T-helper 22 cell (primary cell): ENCODE results near the gene HNRNPA3.
"Not testable (repeated sequence)": the region's sequence is repeated elsewhere in the genome, so short reads cannot be mapped to it uniquely, and the experiment has no call there.

Experiments
- DNase-seq: peaks from one replicate; pipeline ENCODE4 v3.0.0-alpha.2; 2020; ENCODE audit warnings: low read depth

The HNRNPA3 gene

GRCh38 chr2:177234267-177234666 is 21.7 kb downstream of the HNRNPA3 start:
- no peak for DNase-seq

DNA sequence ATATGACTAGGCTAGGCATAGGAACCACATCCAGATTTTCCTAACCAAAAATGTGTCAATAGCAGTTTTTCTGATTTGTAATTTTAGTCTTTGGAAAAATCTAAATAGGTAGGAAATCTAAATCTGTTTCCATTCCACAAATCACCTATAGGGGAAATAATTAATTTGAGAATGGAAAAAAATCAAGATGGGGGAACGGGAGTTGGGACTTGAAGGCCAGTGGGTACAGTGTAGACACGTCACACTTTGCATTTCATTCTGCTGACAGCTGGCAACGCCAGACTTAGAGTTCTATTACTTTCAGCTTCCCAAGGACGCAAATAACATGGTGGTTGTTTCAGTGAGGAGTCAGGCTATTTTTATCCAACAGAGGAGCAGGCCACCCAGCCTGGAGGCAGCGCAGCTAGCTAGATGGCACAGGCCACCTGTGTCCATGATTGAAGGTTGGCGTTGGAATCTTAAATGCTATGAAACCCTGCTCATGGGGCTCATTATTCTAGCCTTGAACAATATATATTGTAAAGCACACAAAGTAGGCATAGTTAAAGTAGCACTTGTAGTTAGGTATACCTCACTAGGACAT is 23.4 kb downstream of the HNRNPA3 start:
- no peak for DNase-seq

GRCh38 chr2:177237932-177238331 is 25.3 kb downstream of the HNRNPA3 start:
- DNase-seq: no peak

DNA sequence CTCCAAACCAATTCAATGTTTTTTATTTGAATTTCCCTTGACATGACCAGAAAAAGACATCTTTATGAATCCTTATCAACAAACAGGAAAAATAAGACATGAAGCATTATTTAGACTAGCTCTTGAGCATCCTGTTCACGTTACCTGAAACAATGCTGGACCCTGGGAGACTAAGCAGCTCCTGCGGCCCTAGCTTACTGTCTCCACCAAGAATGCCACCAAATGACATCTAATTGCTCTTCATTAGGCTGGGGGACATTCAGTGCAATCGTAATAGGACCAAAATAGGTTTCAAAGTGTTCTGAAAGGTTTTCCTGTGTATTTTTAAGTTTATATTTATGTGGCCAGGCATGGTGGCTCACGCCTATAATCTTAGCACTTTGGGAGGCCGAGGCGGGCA is 26.5 kb downstream of the HNRNPA3 start:
- DNase-seq: no peak

GRCh38 chr2:177239932-177240630 is 27.5 kb downstream of the HNRNPA3 start:
- DNase-seq: peak; percentile 9

GRCh38 chr2:177241711-177242120 is 29.1 kb downstream of the HNRNPA3 start:
- DNase-seq: no peak

DNA sequence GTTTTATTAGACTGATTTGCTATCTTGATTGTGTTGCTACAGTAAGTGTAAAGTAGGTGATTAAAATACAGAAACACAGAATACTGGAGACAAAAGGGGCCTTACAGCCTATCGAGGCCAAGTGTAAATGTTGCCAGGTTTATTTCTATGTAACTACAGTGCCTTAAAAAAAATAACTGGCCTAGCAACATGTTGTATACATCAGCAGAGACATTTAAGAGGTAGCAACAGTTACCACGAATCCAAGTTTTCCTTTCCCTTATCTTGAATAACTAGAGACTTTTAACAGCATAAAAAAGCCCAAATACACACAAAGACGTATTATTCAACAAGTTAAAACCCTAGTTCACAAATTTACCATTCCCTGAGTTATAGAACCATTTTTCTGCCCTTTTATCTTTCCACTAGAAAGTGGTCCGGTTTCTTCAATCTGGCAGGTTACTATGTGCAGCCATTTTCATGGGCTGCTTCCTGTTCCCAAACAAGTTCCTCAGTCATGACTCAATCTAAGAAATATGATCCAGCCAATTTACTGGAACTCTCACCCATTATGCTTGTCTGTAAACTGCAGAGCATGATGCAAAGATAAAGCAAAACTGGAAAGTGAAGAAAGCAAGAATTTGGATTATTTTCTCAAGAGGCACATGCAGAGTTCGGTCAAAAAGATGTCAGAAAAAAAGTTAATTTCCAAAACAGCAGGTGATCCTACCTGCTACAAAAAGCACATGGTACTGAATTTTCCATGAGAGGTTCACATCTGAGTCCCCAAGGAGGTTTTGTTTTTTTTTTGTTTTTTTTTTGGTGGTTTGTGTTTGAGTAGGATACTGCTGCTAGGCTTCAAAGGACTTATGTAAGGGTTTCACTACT is 29.8 kb downstream of the HNRNPA3 start:
- no peak for DNase-seq

- DNase-seq: no peak
These were observed 30.5 kb downstream of the HNRNPA3 start for GRCh38 chr2:177243073-177243472.

GRCh38 chr2:177243476-177243875 is 30.9 kb downstream of the HNRNPA3 start:
- DNase-seq: no peak

GRCh38 chr2:177244244-177244771 is 31.7 kb downstream of the HNRNPA3 start:
- no peak for DNase-seq

DNA sequence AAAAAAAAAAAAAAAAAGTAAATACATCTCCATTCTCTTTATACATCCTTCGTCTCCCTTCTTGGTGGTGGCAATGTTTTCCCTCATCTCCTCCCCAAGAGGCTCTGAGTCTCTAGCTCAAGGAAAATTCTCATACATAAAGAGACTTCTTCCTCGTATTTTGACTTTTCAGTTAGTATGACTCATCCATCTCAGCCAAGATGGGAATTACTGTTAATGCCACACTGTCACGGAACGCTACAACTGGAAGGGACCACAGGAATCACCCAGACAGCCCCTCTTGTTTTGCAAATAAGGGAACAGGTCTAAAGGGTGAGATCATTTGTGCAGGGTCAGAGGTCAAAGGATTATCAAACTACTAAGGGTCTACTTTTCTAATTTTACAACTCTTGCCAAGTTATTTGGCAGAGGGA is 32.4 kb downstream of the HNRNPA3 start:
- DNase-seq: no peak

- no peak for DNase-seq
These were observed 33.4 kb downstream of the HNRNPA3 start for GRCh38 chr2:177246000-177246399.

DNA sequence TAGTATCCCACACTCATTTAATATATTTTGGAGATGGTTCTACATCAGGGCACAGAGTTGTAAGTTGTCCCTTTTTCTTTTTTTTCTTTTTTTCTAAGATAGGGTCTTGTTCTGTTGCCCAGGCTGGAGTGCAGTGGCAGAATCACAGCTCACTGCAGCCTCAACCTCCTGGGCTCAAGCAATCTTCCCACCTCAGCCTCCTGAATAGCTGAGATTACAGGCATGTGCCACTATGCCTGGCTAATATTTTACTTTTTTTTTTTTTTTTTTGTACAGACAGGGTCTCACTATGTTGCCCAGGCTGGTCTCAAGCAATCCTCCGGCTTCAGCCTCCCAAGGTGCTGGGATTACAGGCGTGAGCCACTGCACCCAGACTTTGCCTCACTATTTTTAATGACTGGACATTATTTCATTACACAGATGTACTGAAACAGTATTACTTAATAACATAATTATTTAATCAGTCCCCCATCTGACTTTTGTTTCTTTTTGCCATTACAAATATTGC is 34.0 kb downstream of the HNRNPA3 start:
- not testable (repeated sequence) for DNase-seq

GRCh38 chr2:177247693-177248262 is 35.2 kb downstream of the HNRNPA3 start:
- DNase-seq: no peak

DNA sequence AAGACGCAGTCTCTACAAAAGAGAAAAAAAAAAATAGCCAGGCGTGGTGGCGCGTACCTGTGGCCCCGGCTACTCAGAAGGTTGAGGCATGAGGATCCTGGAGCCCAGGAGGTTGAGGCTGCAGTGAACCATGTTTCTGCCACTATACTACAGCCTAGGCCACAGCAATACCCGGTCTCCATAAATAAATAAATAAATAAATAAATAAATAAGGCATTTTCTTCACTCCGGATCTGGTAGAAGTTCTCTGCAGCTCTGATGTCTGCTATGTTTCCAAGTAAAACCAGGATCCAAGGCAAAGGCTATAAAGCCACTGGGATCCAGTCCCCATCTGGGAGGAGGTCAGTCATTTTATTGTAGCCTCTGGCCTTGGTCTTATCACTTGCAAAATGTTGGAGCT is 36.4 kb downstream of the HNRNPA3 start:
- no peak for DNase-seq

- DNase-seq: no peak
These were observed 37.9 kb downstream of the HNRNPA3 start for GRCh38 chr2:177250461-177250860.

DNA sequence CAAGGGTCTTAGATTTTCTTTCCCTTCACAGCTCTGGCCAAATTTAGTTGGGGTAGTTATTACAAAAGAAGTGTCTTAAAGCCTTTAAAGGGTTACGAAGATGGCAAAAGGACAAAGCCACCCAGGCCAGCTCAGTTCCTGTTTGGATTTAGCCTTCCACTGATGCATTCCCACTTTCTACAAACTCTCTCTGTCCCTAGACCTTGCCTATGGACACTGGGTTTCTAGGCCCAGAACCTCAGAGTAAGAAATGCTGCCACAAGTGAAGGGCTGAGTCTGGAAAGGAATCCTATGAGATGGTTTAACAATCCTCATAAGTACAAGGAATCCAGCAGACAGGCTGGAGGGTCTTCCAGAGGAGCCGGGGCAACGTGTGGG is 38.6 kb downstream of the HNRNPA3 start:
- no peak for DNase-seq

- no peak for DNase-seq
These were observed 40.4 kb downstream of the HNRNPA3 start for GRCh38 chr2:177252808-177253531.

GRCh38 chr2:177253704-177254103 is 41.1 kb downstream of the HNRNPA3 start:
- DNase-seq: no peak

DNA sequence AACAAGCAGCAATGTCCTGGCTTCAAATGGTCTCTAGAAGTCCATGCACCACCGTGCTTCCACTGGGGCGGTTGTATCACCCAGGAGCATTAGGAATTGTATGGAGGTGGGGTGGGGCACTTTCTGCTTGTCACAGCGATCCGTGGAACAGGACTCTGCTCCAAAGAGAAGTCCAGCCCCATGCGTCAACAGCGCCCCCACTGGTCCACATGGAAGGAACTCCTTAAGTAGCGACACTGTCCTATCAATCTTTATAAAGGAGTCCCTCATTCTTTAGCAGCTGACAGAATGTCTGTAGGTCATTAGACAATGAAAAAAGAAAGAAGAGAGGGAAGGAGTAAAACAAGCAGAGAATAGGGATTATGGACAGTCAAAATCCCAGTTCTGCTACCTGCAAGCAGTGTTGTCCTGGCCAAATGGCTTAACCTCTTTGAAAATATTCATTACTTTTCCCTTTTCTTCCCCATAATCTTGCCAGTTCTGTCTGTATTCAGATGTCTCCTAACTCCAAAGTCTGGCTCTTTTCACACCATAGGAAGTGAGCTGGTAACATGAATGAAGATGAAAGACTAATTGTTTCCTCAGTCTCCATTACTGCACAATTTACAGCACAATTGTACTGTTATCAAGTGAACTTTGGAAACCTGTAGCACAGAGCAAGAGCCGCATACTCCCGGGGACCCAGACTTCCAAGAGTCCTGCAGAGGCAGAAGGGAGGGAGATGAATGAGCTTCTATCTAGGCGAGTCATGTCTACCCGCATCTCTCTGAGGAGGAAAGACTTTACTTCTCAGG is 42.0 kb downstream of the HNRNPA3 start:
- no peak for DNase-seq

DNA sequence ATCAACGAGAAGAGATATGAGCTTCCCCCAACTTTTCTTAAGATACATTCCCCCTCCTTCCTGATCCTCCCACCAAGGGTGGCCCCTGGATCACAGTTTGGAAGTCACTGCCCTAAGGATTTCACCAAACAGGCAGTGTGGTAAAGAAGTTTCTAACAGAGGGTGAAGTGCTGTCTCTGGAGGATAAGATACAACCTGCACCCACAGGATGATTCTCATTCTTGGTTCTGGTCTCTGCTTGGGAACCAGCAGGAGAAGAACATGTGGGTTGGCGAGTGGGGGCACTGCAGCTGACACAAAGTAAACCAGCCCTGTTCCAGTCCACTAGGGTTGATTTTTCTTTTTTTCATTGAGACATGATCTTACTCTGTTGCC is 42.6 kb downstream of the HNRNPA3 start:
- DNase-seq: no peak
